Left hindlimb (tissue), 1 donor: ENCODE data around the gene MLLT6.
"Not testable (repeated sequence)": the region's sequence is repeated elsewhere in the genome, so short reads cannot be mapped to it uniquely, and the experiment has no call there.

Experiments
- DNase-seq: peaks from one replicate; pipeline ENCODE4 v3.0.0-alpha.2; 2018

MLLT6 gene

DNA sequence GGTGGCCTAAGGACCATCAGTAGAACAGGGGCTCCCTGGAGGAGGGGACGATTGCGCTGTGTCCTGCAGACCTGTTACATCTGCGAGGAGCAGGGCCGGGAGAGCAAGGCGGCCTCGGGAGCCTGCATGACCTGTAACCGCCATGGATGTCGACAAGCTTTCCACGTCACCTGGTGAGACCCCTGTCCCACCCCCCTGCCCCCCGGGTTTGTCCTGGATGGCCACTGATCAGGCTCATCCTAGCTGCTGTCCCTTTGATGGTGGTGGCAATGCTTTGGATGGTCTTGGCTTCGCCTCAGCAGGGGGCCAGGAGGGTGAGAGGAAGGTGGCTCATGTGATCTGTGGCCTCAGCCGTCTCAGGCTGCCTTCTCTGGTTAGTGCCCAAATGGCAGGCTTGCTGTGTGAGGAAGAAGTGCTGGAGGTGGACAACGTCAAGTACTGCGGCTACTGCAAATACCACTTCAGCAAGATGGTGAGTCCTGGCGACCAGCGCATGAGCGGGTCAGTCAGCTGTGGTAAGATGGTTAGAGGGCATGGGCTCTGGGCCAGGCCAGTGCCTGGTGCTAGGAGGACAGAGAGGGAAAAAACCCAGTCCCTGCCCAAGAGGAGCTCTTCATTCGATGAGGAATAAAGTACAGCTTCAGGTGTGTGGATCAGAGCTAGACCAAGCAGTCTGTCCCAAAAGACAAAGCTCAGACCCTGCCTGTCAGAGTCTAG, 4.2 kb downstream of the MLLT6 start:
- no peak for DNase-seq

DNA sequence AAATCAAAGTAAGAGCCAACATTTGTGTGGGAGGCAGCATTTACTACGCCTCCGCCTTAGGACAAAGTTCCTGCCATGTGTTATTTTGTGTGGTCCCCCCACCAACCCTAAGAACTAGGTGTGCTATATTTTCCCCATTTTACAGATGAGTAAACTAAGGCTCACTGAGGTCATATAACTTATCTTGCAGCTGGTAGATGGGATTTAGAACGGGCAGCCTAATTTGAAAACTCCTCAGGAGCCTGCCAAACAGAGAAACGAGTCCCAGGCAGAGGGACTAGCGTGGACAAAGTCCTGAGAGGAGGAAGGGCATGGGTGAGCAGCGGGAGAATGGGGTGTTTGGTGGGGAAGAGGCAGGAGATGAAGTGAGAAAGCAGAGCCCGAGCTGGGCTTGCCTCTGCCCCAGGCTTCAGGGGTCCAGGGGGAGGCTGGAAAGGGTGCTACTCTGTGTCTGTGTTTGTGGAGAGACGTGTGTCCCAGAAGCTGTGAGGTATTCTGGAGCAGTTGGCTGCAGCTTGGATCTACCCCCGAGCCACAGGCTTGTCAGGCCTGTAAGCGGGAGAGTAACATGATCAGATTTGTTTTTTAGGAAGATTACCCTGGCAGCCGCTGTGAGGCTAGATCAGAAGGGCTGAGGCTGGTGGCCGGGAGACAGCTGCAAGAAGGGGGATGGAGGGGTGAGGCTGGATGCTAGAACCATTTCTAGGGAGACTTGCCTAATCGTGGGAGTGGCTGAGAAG, 5.0 kb downstream of the MLLT6 start:
- DNase-seq = peak; percentile 65

DNA sequence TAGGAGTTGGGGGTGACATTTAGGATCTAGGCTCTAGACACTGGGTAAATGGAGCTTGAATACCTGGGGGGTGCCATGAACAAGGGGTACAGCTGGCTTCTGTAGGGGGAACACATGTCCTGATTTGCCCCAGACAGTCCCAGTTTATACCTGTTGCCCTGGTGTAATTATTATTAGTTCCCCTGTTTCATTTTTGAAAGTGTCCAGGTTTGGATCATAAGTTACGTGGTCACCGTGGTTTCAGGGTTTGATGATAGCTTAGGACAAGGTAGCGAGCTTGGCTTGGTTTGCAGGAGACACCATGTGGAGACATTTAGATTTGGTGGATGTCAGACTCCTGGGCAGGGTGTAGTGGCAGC, 5.5 kb downstream of the MLLT6 start:
- DNase-seq = no peak

DNA sequence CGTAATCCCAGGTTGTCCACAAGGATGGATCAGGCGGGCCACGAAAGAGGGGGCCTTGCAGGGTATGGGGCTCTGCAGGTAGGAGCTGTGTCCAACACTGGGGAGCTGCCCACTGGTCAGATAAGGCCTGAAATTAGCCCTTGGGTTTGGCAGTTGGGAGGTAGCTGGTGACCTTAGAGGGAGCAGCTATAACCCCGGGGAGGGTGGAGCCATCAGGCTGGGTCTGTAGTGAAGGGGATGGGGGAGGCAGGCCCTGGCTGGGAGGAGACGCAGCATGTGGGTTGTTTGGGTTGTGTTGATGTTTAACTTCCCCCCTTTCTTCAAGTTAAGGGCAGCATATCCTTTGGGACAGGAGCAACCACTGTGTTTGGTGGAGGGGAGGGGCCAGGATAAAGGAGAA, 5.9 kb downstream of the MLLT6 start:
- no peak for DNase-seq

DNA sequence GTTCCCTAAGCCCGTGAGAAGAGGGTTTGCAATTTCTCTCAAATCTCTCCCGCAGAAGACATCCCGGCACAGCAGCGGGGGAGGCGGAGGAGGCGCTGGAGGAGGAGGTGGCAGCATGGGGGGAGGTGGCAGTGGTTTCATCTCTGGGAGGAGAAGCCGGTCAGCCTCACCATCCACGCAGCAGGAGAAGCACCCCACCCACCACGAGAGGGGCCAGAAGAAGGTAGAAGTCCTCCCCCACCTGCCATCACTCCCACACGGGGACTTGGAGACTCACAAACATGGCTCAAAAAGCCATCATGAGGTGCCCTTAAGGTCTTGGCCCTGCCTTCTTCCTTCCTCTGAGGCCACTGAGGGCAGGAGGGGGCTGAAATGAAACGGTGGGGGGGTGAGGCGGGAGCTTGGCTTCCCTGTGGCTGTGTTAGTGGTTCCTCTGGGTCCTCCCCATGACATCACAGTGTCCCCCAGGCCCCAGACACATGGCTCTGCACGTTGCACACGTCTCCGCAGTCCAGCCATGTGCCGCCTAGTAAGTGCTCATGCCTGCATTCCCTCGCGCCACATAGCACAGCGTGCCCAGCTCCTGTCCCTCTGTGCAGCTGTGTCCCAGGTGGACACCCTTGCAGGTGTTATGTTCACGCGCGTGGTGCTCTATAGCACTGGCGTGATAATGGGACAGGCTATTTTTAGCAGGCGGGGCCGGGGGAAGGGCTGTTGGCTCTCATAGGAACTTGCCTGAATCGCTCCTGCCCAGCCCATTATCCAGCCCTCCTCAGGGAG, 6.9 kb downstream of the MLLT6 start:
- no peak for DNase-seq

DNA sequence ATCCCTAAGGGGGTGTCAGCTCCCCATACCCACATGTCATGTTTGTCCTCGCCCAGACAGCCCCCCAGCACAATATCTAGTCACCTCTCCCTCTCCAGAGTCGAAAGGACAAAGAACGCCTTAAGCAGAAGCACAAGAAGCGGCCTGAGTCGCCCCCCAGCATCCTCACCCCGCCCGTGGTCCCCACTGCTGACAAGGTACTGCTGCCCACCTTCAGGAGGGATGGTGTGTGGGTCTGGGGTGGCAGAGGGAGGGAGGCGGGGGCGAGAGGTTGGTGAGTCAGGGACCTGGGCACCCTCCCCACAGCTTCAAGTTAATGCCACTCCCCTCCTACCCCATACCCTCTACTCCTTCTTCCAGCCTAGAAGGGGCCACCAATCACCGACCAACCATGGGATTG, 7.5 kb downstream of the MLLT6 start:
- DNase-seq = no peak

DNA sequence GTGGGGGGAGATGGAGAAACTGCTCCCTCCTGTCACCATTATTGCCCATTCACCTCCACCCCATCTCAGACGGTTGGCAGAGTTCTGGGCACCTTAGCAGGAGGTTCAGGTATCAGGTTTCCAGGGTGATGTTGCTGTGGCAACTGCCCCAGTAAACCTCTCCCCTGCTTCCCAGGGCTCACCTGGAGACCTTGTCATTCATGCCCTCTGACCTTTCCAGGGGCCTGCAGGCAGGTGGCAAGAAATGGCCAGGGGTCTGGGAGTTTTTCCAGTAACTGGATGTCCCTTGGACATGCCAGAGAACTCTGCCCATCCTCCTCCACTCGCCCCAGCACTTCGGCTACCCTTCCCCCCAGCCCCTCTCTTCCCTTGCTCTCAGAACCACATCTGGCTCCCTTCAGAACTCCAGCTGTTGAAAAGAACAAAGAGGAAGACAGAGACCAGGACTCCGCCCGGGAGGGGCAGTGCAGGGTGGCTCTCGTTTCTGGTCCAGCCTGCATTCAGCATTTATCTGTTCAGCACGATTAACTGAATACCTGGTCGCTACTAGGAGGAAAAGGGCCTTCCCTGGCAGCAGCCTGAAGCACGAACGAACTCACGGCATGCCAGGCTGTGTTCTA, 8.5 kb downstream of the MLLT6 start:
- no peak for DNase-seq

DNA sequence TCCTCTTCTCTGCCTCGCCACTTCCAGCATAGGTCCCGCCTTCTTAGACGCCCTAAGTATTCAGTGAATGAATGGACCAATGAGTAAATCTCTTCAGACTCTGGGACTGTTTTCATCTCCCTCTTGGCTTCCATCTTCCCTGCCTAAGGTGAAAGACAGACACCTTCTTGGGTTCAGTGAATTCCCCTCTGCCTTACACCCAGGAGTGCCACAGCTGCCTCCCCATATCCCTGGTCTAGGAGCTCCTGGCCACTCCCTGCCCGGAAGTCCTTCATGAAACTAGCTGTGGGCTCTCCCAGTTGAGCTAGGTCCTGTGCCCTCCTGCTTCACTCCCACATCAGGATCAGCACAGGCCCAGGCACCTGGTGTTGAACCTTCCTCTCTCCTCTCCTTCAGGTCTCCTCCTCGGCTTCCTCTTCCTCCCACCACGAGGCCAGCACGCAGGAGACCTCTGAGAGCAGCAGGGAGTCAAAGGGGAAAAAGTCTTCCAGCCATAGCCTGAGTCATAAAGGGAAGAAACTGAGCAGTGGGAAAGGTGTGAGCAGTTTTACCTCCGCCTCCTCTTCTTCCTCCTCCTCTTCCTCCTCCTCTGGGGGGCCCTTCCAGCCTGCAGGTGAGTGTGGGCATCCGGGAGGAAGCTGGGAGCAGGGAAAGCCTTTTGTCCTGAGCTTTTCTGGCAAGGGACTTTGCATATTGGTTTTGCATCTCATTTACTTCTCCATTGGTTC, 10.3 kb downstream of the MLLT6 start:
- no peak for DNase-seq

DNA sequence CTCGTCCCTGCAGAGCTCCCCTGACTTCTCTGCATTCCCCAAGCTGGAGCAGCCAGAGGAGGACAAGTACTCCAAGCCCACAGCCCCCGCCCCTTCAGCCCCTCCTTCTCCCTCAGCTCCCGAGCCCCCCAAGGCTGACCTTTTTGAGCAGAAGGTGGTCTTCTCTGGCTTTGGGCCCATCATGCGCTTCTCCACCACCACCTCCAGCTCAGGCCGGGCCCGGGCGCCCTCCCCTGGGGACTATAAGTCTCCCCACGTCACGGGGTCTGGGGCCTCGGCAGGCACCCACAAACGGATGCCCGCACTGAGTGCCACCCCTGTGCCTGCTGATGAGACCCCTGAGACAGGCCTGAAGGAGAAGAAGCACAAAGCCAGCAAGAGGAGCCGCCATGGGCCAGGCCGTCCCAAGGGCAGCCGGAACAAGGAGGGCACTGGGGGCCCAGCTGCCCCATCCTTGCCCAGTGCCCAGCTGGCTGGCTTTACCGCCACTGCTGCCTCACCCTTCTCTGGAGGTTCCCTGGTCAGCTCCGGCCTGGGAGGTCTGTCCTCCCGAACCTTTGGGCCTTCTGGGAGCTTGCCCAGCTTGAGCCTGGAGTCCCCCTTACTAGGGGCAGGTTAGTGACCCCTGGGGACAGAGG, 11.4 kb downstream of the MLLT6 start:
- no peak for DNase-seq

DNA sequence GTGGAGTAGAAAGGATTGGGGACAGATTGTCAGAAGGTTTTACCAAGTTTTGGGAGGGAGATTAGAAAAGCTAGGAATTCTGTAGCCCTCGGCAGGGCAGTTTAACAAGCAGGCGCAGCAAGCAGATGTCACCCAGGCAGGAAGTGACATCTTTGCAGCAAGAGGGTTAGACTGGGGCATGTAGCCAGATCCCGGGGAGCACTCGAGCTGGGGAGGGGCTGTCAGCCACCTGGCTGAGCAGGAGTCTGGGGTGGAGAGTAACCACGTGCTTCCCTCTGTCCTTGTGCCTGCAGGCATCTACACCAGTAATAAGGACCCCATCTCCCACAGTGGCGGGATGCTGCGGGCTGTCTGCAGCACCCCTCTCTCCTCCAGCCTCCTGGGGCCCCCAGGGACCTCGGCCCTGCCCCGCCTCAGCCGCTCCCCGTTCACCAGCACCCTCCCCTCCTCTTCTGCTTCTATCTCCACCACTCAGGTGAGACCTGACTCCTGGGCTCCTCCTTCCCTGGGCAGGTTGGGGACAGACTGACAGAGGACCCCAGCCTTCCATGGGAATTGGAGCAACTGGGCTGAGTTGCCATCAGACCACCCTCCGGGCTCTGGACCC, 12.2 kb downstream of the MLLT6 start:
- DNase-seq = no peak

DNA sequence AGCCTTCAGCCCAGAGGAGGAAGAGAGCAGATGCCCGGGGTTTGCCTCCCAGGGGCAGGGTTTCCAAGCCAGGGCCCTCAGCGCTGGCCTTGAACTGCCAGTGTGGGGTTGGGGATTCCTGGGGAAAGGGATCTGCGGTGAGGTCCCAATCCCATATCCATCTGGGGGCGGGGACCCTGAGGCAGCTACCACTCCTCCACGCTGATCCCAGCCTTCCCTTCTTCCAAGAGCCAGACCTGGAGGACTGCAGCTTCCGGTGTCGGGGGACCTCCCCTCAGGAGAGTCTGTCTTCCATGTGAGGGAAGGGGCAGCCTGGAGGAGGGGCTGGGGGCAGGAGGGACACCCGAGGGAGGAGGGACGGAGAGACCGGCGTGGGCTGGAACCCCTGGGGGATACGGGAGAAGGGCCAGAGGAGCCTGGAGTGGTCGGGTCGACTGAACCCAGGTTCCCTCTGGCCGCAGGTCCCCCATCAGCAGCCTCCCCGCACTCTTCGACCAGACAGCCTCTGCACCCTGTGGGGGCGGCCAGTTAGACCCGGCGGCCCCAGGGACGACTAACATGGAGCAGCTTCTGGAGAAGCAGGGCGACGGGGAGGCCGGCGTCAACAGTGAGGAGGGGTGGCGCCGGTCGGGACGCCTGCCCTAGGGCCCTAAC, 14.3 kb downstream of the MLLT6 start:
- DNase-seq = no peak

DNA sequence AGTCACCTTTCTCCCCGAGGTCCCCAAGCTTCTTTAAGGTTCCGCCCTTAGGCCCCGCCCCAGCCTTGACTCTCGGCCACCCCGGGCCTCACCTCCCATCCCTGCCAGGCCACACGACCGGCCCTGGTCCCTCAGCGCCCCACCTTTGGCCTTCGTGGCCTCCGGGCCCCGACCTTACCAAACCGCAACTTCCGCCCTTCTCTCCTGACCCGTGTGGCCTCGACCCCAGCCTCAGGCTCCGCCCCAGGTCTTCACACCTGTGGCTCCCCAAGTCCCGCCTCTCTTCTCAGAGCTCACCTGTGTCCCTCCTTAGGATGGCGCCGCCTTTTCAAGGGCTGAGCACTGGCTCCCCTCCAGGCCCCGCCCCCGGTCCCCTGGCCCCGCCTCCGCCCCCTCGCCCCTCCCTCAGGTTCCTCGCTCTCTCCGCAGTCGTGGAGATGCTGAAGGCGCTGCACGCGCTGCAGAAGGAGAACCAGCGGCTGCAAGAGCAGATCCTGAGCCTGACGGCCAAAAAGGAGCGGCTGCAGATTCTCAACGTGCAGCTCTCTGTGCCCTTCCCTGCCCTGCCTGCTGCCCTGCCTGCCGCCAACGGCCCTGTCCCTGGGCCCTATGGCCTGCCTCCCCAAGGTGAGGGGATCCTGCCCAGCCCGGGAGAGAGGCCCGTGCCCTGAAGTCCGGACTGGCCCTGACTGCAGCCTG, 15.0 kb downstream of the MLLT6 start:
- DNase-seq = no peak

DNA sequence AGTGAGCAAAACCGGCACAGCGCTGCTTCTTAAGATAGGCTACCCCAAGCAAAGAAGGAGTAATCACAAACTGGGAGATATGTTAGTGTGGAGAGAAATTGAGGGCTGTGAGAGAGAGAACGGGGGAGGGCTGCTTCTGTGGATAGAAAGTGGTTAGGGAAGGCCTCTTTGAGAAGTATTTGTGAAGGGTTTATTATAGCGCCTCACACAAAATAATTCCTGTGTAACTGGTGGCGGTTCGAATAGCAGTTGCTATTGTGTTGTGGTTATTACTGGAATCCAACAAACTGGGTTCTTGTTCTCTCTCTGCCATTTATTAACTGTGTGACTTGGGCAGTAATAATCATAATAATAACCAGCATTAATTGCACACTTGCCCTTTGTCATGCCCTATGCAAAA, 15.9 kb downstream of the MLLT6 start:
- DNase-seq = no peak

DNA sequence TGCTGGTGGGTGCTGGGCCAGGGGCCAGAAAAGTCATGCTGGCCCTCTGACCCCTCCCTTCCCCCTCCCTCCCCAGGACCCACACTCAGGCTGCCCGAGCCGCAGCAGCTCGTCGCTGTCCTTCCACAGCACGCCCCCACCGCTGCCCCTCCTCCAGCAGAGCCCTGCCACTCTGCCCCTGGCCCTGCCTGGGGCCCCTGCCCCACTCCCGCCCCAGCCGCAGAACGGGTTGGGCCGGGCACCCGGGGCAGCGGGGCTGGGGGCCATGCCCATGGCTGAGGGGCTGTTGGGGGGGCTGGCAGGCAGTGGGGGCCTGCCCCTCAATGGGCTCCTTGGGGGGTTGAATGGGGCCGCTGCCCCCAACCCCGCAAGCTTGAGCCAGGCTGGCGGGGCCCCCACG, 16.7 kb downstream of the MLLT6 start:
- DNase-seq = no peak

DNA sequence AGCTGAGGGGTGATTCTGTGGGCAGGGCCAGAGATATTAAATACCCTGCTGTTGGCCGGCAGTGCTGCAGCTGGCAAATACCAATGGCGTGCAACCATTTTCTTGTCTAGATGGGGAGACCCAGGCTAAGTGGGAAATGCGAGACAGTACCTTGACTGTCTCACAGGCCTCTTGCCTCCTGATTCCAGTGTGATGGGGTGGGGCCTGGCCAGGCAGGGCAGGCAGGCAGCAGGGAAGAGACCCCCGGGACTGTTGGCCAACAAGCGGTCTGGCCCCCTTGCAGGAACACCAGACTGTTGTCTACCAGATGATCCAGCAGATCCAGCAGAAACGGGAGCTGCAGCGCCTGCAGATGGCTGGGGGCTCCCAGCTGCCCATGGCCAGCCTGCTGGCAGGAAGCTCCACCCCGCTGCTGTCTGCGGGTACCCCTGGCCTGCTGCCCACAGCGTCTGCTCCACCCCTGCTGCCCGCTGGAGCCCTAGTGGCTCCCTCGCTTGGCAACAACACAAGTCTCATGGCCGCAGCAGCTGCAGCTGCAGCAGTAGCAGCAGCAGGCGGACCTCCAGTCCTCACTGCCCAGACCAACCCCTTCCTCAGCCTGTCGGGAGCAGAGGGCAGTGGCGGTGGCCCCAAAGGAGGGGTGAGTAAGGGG, 19.4 kb downstream of the MLLT6 start:
- DNase-seq = peak; percentile 85

DNA sequence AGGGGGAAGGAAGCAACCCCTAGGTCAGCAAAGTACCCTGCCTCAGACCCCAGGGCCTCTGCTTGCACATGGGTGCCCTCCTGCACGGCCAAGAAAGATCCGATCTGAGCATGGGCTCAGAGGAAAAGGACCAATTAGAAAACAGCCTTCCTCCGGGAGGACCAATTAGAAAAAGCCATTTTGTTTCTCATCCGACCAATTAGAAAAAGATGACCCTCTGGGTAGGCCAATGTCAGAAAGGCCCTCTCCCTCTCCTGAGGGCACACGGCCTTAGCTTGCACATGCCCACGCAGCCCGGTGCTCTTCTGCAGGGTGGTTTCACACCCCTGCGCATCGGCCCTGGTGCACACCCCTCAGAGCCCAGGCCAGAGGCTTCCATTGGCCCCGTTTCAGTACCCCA, 20.0 kb downstream of the MLLT6 start:
- DNase-seq = no peak

DNA sequence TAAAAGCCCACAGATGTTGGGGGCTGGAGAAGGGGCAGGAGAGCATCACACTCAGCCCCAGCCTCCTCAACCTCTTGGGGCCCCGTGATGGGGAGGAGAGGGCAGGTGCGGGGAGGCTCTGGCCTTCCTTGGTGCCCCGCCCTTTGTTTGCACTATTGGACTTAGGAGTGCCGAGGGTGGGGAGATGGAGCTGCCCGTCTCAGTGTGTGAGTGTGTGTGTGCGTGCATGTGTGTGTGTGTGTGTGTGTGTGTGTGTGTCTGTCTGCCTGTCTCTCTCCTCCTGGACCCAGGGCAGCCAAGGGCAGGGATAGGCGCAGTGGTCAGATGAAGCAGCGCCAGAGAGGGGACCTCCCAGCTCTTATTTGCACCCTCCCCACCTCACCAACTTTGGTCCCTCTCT, 21.1 kb downstream of the MLLT6 start:
- not testable (repeated sequence) for DNase-seq

DNA sequence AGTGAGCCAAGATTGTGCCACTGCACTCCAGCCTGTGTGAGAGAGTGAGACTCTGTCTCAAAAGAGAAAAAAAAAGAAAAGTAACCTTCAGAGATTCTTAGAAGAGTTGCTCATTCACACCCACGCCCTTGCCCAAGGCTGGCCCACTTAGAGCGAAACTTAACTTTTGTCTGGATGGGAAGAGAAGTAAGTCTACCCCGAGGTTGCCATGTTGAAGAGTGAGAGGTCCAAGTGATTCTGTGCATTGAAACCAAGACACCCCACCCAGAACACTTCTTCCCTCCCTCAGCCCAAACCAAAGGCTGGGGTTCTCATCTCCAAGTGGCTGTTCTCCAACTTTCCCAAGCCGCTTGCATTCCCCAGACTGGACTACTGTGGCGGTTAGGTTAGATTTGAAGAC, 22.7 kb downstream of the MLLT6 start:
- DNase-seq = no peak

DNA sequence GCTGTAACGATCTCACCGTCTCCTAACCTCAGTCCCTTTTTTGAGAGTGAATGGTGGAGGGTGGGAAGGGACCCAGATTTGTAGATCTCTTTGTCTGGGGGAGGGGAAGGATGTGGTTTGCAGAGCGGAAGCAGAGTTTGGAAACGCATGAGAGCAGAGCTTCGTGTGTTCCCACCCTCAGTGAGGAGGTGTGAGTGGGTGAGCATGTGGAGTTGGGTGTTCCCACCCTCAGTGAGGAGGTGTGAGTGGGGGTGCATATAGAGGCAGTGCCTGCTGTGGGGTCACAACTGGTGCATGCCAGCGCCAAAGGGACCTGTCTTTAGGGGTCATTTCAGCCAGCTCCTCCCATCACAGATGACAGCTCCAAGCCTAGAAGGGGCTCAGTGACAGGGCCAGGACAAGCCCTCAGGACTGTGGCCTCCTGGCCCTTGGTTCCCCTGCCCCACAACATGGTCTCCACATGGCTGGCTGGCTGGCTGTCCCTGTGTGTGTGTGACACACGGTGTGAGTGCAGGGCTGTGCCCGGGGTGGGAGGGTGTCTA, 23.3 kb downstream of the MLLT6 start:
- no peak for DNase-seq

DNA sequence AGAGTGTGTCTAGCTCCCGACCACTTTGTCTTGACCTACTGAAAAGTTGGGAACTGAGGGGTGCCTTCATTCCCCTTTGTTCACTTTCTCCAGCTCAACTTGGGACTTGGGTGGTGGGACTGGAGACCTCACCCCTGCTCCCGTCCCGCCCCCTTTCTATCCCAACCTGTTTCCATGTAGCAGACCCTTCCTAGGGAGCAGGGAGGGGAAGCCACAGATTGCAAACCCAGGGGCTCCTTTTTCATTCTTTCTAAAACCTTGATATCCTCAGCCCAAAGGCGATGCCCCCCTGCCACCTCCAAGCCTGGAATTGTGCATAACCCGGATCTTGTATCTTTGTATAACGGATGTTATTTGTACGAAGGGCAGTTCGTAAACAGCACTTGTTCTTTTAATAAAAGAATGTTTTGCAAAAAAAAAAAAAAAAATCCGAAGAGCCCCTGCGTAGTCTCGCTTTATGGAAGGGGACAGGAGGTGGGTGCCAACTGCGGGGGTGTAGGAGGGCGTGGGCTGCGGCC, 24.4 kb downstream of the MLLT6 start:
- DNase-seq = no peak
